Activated CD4-positive, CD25-positive, alpha-beta regulatory T cell treated with anti-CD3 and anti-CD28 coated beads, Interleukin-2, amount 50 U/mL, for 24 hours (primary cell): Measurements from ENCODE around the gene HPS1.

Experiments used
- ATAC-seq, 2 donors: fragments of 150-1000 bp; cut with Tn5 transposase; one replicate each; pipeline ENCODE4 v1.10.0; 2021; ENCODE audit warnings: mild to moderate bottlenecking in 1 of 2, moderate library complexity in 1 of 2

Gene HPS1

GRCh38 chr10:98431016-98431415 lies 15.7 kb downstream of the HPS1 start:
- ATAC-seq = no peak

GRCh38 chr10:98430427-98430826 lies 16.3 kb downstream of the HPS1 start:
- ATAC-seq = no peak

- ATAC-seq = no peak
These were observed 17.2 kb downstream of the HPS1 start for GRCh38 chr10:98429320-98430072.

- no peak for ATAC-seq
These were observed 19.7 kb downstream of the HPS1 start for GRCh38 chr10:98427011-98427515.

- ATAC-seq = no peak
These were observed 21.0 kb downstream of the HPS1 start for GRCh38 chr10:98425511-98426352.

- no peak for ATAC-seq
These were observed 22.2 kb downstream of the HPS1 start for GRCh38 chr10:98424295-98425254.

GRCh38 chr10:98423691-98424120 lies 23.0 kb downstream of the HPS1 start:
- no peak for ATAC-seq

GRCh38 chr10:98422182-98422581 lies 24.6 kb downstream of the HPS1 start:
- ATAC-seq = no peak

GRCh38 chr10:98420786-98421185 lies 25.9 kb downstream of the HPS1 start:
- ATAC-seq = no peak

- ATAC-seq = no peak
These were observed 27.1 kb downstream of the HPS1 start for GRCh38 chr10:98419469-98420261.

GRCh38 chr10:98418665-98419468 lies 27.9 kb downstream of the HPS1 start:
- no peak for ATAC-seq

GRCh38 chr10:98417973-98418664 lies 28.6 kb downstream of the HPS1 start:
- no peak for ATAC-seq

GRCh38 chr10:98417481-98417959 lies 29.2 kb downstream of the HPS1 start:
- no peak for ATAC-seq

- no peak for ATAC-seq
These were observed 29.9 kb downstream of the HPS1 start for GRCh38 chr10:98416606-98417388.

- no peak for ATAC-seq
These were observed 31.0 kb downstream of the HPS1 start for GRCh38 chr10:98415731-98416119.

- ATAC-seq = peak; percentile 59 to 72
These were observed 31.6 kb downstream of the HPS1 start, which contains the start of gene PYROXD2 for GRCh38 chr10:98414932-98415730. Gene PYROXD2 (minus strand): TSS chr10:98415182. CDS start chr10:98415135, 47 bp downstream.

GRCh38 chr10:98414578-98414931 lies 32.2 kb downstream of the HPS1 start:
- ATAC-seq = no peak

GRCh38 chr10:98411768-98412167 lies 35.0 kb downstream of the HPS1 start:
- no peak for ATAC-seq
